AG04450 (cell line): Measurements from ENCODE around the gene RNU7-1. TPM values are rescaled to one million over a fixed set of nuclear protein-coding genes. Genes with fewer than 3 reads are reported as not detected.

Source experiments
- CTCF ChIA-PET: fragments of 300-600, 350-600 bp; formaldehyde crosslinking; extraction: SDS; loops from one replicate; lab custom pipeline; 2022; ENCODE audit warnings: antibody characterized with exemption, inconsistent platforms; lab: Charles Lee
- POLR2A ChIA-PET: fragments of 350-600 bp; formaldehyde crosslinking; extraction: SDS; loops from one replicate; lab custom pipeline; 2021; ENCODE audit warnings: antibody characterized with exemption, inconsistent platforms; lab: Yijun Ruan, JAX
- DNase-seq: peaks from one replicate; pipeline ENCODE4 v3.0.0-alpha.2; 2011; ENCODE audit warnings: low read depth, low spot score
- H3K27ac ChIP-seq: one replicate; pipeline ENCODE4 v1.5.1; 2012; ENCODE audit warnings: low read depth, low read length, control low read depth
- H3K27me3 ChIP-seq: one replicate; pipeline ENCODE4 v1.6.0; 2012; ENCODE audit warnings: low read length; ENCODE audit not compliant: control insufficient read depth, insufficient read depth
- H3K4me3 ChIP-seq: 2 replicates; pipeline ENCODE4 v1.5.1; 2011; ENCODE audit warnings: mild to moderate bottlenecking, low read depth, low read length, control low read depth
- H3K9me3 ChIP-seq: 2 replicates; pipeline ENCODE4 v1.5.1; 2012; ENCODE audit warnings: low read length; ENCODE audit not compliant: control insufficient read depth, insufficient read depth
- CTCF ChIP-seq: IDR thresholded peaks from 2 replicates; pipeline ENCODE4 v1.5.1; 2011; ENCODE audit warnings: low read depth, low read length, control low read depth, inconsistent platforms
- polyA plus RNA-seq: library from polyadenylated mRNA; depleted of rRNA; stranded (reverse); fragments of >200 nt; gene quantifications from 2 replicates; pipeline ENCODE4 v1.2.3, GENCODE V29; 2011

The RNU7-1 gene
- polyA plus RNA-seq, 1 experiment, result not detected

GRCh38 chr12:6932766-6933165 lies 10.8 kb upstream of the RNU7-1 start:
- no peak for TF ChIP-seq CTCF
- DNase-seq, result no peak
- no peak overlapping the region for H3K27ac ChIP-seq
- ChIA-PET CTCF (interaction anchor here (1.4 to 1.5 kb wide), 2 partner anchors 9 to 32 kb away, joined by 4 to 7 read pairs; no protein-coding TSS in a partner anchor), POLR2A (no interaction called here)
- no peaks in the 10 kb centered on the region for H3K27me3 ChIP-seq
- H3K4me3 ChIP-seq, result no peak overlapping the region
- no peaks in the 10 kb centered on the region for H3K9me3 ChIP-seq

- ChIA-PET CTCF (interaction anchor here (1.3 to 2.4 kb wide), 3 partner anchors 9 to 175 kb away, joined by 3 to 14 read pairs (median 3); partner anchors contain the start of gene C1RL), POLR2A (no interaction called here)
- no peak for DNase-seq
- no peak for TF ChIP-seq CTCF
- no peaks in the 10 kb centered on the region for H3K27me3 ChIP-seq
- no peak overlapping the region for H3K4me3 ChIP-seq
- peak overlapping the region; percentile 57 for H3K27ac ChIP-seq
- H3K9me3 ChIP-seq, result no peaks in the 10 kb centered on the region; the same call in 1 of the 2 replicates
Observed at GRCh38 chr12:6934110-6934509, 9.5 kb upstream of the RNU7-1 start.

DNA sequence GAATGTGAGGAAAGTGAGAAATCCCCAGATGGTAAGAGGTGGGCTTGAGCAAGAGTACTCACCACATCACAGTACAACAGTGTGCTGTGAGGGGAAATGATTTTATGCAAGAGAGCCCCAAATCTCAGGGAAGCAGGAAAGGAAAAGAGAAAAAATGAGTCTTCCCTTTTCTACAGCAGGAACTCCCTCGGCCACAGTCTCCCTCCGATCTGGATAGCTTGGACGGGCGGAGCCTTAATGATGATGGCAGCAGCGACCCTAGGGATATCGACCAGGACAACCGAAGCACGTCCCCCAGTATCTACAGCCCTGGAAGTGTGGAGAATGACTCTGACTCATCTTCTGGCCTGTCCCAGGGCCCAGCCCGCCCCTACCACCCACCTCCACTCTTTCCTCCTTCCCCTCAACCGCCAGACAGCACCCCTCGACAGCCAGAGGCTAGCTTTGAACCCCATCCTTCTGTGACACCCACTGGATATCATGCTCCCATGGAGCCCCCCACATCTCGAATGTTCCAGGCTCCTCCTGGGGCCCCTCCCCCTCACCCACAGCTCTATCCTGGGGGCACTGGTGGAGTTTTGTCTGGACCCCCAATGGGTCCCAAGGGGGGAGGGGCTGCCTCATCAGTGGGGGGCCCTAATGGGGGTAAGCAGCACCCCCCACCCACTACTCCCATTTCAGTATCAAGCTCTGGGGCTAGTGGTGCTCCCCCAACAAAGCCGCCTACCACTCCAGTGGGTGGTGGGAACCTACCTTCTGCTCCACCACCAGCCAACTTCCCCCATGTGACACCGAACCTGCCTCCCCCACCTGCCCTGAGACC lies 8.0 kb upstream of the RNU7-1 start:
- no peak for DNase-seq
- Histone ChIP-seq H3K27ac (no peak overlapping the region), H3K9me3 (no peaks in the 10 kb centered on the region; the same call in 1 of the 2 replicates), H3K4me3 (no peak overlapping the region), H3K27me3 (no peaks in the 10 kb centered on the region)
- CTCF ChIA-PET, result interaction anchor here (0.6 to 2.4 kb wide), 2 partner anchors 10 kb away, joined by 4 to 14 read pairs; no protein-coding TSS in a partner anchor
- POLR2A ChIA-PET, result interaction anchor here (1.5 kb wide), 1 partner anchor 11 kb away, joined by 5 read pairs; no protein-coding TSS in a partner anchor
- TF ChIP-seq CTCF, result no peak

DNA sequence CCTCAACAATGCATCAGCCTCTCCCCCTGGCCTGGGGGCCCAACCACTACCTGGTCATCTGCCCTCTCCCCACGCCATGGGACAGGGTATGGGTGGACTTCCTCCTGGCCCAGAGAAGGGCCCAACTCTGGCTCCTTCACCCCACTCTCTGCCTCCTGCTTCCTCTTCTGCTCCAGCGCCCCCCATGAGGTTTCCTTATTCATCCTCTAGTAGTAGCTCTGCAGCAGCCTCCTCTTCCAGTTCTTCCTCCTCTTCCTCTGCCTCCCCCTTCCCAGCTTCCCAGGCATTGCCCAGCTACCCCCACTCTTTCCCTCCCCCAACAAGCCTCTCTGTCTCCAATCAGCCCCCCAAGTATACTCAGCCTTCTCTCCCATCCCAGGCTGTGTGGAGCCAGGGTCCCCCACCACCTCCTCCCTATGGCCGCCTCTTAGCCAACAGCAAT lies 7.4 kb upstream of the RNU7-1 start:
- no peak for DNase-seq
- H3K4me3 ChIP-seq, result no peak overlapping the region
- ChIA-PET CTCF (interaction anchor here (0.6 kb wide), 1 partner anchor 11 kb away, joined by 4 read pairs; no protein-coding TSS in a partner anchor), POLR2A (interaction anchor here (1.5 kb wide), 1 partner anchor 12 kb away, joined by 5 read pairs; no protein-coding TSS in a partner anchor)
- TF ChIP-seq CTCF, result no peak
- no peaks in the 10 kb centered on the region; the same call in 1 of the 2 replicates for H3K9me3 ChIP-seq
- H3K27me3 ChIP-seq, result no peaks in the 10 kb centered on the region
- H3K27ac ChIP-seq, result peak overlapping the region; percentile 31
